Skeletal muscle tissue (tissue), 4 donors: ENCODE results near the gene STK17A. TPM values are rescaled to one million over a fixed set of nuclear protein-coding genes. Genes with fewer than 3 reads are reported as not detected.
A peak's percentile ranks its signal among the peaks of the same experiment; 100 is the strongest.

Experiments
- H3K27ac ChIP-seq: one replicate; pipeline ENCODE4 v1.7.0; 2013; ENCODE audit warnings: mild to moderate bottlenecking, low read depth, low read length, inconsistent platforms
- H3K27me3 ChIP-seq, 3 donors: one replicate each; pipeline ENCODE4 v1.7.0; 2013; ENCODE audit warnings: low read length in 3 of 3; ENCODE audit not compliant: control insufficient read depth in 3 of 3, insufficient read depth in 3 of 3
- H3K36me3 ChIP-seq, 3 donors: one replicate each; pipeline ENCODE4 v1.7.0; 2013; ENCODE audit warnings: low read length in 3 of 3; ENCODE audit not compliant: control insufficient read depth in 3 of 3, insufficient read depth in 3 of 3
- H3K4me1 ChIP-seq, 3 donors: one replicate each; pipeline ENCODE4 v1.7.0; 2013; ENCODE audit warnings: low read length in 3 of 3, mild to moderate bottlenecking in 3 of 3; ENCODE audit not compliant: control insufficient read depth in 3 of 3, insufficient read depth in 3 of 3
- H3K4me3 ChIP-seq, 3 donors: one replicate each; pipeline ENCODE4 v1.7.0; 2013; ENCODE audit warnings: low read length in 3 of 3
- H3K9ac ChIP-seq, 3 donors: one replicate each; pipeline ENCODE4 v1.7.0; 2013; ENCODE audit warnings: low read length in 3 of 3, mild to moderate bottlenecking in 3 of 3, moderate library complexity in 2 of 3, low read depth in 1 of 3
- H3K9me3 ChIP-seq, 3 donors: one replicate each; pipeline ENCODE4 v1.7.0; 2013; ENCODE audit warnings: low read length in 3 of 3; ENCODE audit not compliant: control insufficient read depth in 3 of 3
- total RNA-seq: library from RNA; depleted of rRNA; stranded (reverse); fragments of >200 nt; gene quantifications from one replicate; pipeline ENCODE4 v1.2.3, GENCODE V29; 2014
- donor health status: Osteomylitis.

Gene STK17A
- total RNA-seq, 1 donor from 2014 or later = 11.0 TPM

GRCh38 chr7:43642897-43643630 is 60.2 kb downstream of the STK17A start:
- Histone ChIP-seq H3K9me3 (no peaks in the 10 kb centered on the region), H3K9ac (no peak overlapping the region), H3K4me3 (no peak overlapping the region), H3K27me3 (no peaks in the 10 kb centered on the region), H3K4me1 (peaks cover 25 to 33% (median 28%) of the 10 kb centered on the region in 3 donors), H3K27ac (no peak overlapping the region), H3K36me3 (peaks cover 13 to 24% (median 22%) of the 10 kb centered on the region in 3 donors)

- Histone ChIP-seq H3K36me3 (peaks cover 13 to 23% (median 19%) of the 10 kb centered on the region in 3 donors), H3K4me3 (no peak overlapping the region), H3K9me3 (no peaks in the 10 kb centered on the region), H3K4me1 (peaks cover 31 to 41% (median 35%) of the 10 kb centered on the region in 3 donors), H3K27me3 (no peaks in the 10 kb centered on the region), H3K27ac (no peak overlapping the region), H3K9ac (no peak overlapping the region)
These were observed 60.9 kb downstream of the STK17A start for GRCh38 chr7:43643846-43644245.

GRCh38 chr7:43645699-43646226 is 62.9 kb downstream of the STK17A start:
- no peak overlapping the region for H3K4me3 ChIP-seq
- H3K27me3 ChIP-seq = no peaks in the 10 kb centered on the region
- H3K4me1 ChIP-seq = peaks cover 44 to 53% (median 52%) of the 10 kb centered on the region in 3 donors
- H3K27ac ChIP-seq = peak overlapping the region; percentile 76
- no peaks in the 10 kb centered on the region for H3K9me3 ChIP-seq
- H3K9ac ChIP-seq = no peak overlapping the region
- peaks cover 13 to 16% (median 16%) of the 10 kb centered on the region in 3 donors for H3K36me3 ChIP-seq

GRCh38 chr7:43646603-43647338 is 63.9 kb downstream of the STK17A start:
- Histone ChIP-seq H3K4me1 (peaks cover 53 to 61% (median 60%) of the 10 kb centered on the region in 3 donors), H3K36me3 (peaks cover 13 to 16% (median 16%) of the 10 kb centered on the region in 3 donors), H3K9ac (peak overlapping the region in 1 of 3 donors; percentile 55), H3K27ac (peak overlapping the region; percentile 76), H3K4me3 (peak overlapping the region in 2 of 3 donors; percentile 27 to 36), H3K9me3 (no peaks in the 10 kb centered on the region), H3K27me3 (no peaks in the 10 kb centered on the region)

- peak overlapping the region in 1 of 3 donors; percentile 27 for H3K4me3 ChIP-seq
- H3K4me1 ChIP-seq = peaks cover 53 to 65% (median 62%) of the 10 kb centered on the region in 3 donors
- H3K27me3 ChIP-seq = no peaks in the 10 kb centered on the region
- peak overlapping the region in 2 of 3 donors; percentile 55 to 67 for H3K9ac ChIP-seq
- H3K36me3 ChIP-seq = peaks cover 13 to 16% (median 16%) of the 10 kb centered on the region in 3 donors
- H3K9me3 ChIP-seq = no peaks in the 10 kb centered on the region
- peak overlapping the region; percentile 76 for H3K27ac ChIP-seq
These were observed 64.4 kb downstream of the STK17A start for GRCh38 chr7:43647339-43647672.

- Histone ChIP-seq H3K27ac (peak overlapping the region; percentile 76), H3K9ac (peak overlapping the region in 2 of 3 donors; percentile 55 to 67), H3K4me1 (peaks cover 53 to 64% (median 64%) of the 10 kb centered on the region in 3 donors), H3K36me3 (peaks cover 13 to 16% (median 15%) of the 10 kb centered on the region in 3 donors), H3K27me3 (no peaks in the 10 kb centered on the region), H3K4me3 (peak overlapping the region in 2 of 3 donors; percentile 18 to 45), H3K9me3 (no peaks in the 10 kb centered on the region)
These were observed 65.0 kb downstream of the STK17A start for GRCh38 chr7:43647673-43648472.

- Histone ChIP-seq H3K27me3 (no peaks in the 10 kb centered on the region), H3K4me3 (no peak overlapping the region), H3K9ac (no peak overlapping the region), H3K4me1 (peaks cover 53 to 64% (median 61%) of the 10 kb centered on the region in 3 donors), H3K9me3 (no peaks in the 10 kb centered on the region), H3K27ac (peak overlapping the region; percentile 76), H3K36me3 (peaks cover 7 to 13% (median 8%) of the 10 kb centered on the region in 3 donors)
These were observed 65.8 kb downstream of the STK17A start for GRCh38 chr7:43648473-43649406.

- Histone ChIP-seq H3K36me3 (peaks cover 7 to 10% (median 8%) of the 10 kb centered on the region in 3 donors), H3K9me3 (no peaks in the 10 kb centered on the region), H3K27me3 (no peaks in the 10 kb centered on the region), H3K27ac (no peak overlapping the region), H3K9ac (no peak overlapping the region), H3K4me3 (no peak overlapping the region), H3K4me1 (peaks cover 53 to 66% (median 64%) of the 10 kb centered on the region in 3 donors)
These were observed 66.9 kb downstream of the STK17A start for GRCh38 chr7:43649755-43650274.
